GM12872 (cell line): Measurements from ENCODE around the gene NPC1L1.

Experiments used
- CTCF ChIP-seq: IDR thresholded peaks from 3 replicates; pipeline ENCODE4 v1.5.1; 2011; ENCODE audit warnings: low read depth, mild to moderate bottlenecking, low read length, moderate library complexity; ENCODE audit not compliant: insufficient read depth

The NPC1L1 gene

GRCh38 chr7:44537442-44537841 lies 3.7 kb downstream of the NPC1L1 start:
- no peak for TF ChIP-seq CTCF

- TF ChIP-seq CTCF, result no peak
Observed at GRCh38 chr7:44536090-44536489, 5.0 kb downstream of the NPC1L1 start.

- no peak for TF ChIP-seq CTCF
Observed at GRCh38 chr7:44535348-44536064, 5.6 kb downstream of the NPC1L1 start.

GRCh38 chr7:44534501-44534900 lies 6.6 kb downstream of the NPC1L1 start:
- TF ChIP-seq CTCF, result peak; percentile 92

GRCh38 chr7:44534087-44534486 lies 7.0 kb downstream of the NPC1L1 start:
- no peak for TF ChIP-seq CTCF

GRCh38 chr7:44533301-44534055 lies 7.7 kb downstream of the NPC1L1 start:
- TF ChIP-seq CTCF, result no peak

GRCh38 chr7:44531421-44532380 lies 9.4 kb downstream of the NPC1L1 start:
- no peak for TF ChIP-seq CTCF
